Measurements from ENCODE around the gene CST6.
"Not testable (repeated sequence)": the region's sequence is repeated elsewhere in the genome, so short reads cannot be mapped to it uniquely, and the experiment has no call there.

The CST6 gene

DNA sequence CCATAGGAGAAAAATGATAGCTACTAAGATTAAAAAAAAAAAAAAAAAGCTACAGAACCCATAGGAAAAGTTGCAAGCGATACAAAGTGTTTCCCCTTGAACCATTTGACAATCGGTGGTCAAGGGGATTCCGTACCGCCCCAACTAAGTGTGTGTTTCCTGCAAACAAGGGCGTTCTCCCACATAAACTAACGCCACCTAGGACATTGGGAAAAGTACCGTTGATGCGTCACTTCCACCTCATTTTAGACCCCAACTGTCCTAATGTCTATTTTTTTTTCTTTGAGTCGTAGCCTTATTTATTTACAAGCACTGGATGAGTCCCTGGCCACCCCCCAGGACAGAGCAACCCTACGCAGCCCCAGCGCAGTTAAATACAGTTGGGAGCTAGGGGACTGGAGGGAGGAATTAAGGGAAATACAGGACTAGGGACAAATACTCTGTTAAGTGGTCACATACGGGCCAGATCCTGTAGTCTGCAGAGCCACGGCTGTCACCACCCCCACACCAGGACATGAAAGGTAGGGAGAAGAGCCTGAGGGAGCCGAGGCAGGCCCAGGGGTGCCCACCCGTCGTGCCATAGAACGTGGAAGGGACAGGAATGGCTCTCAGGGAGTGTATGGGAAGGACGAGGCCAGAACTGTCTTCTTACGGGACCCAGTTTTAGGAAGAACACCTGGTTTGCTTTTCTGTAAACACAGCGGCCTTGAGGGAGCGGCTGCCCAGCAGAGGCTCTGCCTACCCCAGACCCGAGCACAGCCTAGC lies 28.8 kb upstream of the CST6 start:
- in situ Hi-C loops (cut with MboI; ENCODE audit: low sequenced_read_pairs): loop anchor here (25.0 kb wide), 2 partner anchors 96 to 271 kb away; partner anchors contain the start of genes CCDC85B, CTSW, FIBP and KAT5

DNA sequence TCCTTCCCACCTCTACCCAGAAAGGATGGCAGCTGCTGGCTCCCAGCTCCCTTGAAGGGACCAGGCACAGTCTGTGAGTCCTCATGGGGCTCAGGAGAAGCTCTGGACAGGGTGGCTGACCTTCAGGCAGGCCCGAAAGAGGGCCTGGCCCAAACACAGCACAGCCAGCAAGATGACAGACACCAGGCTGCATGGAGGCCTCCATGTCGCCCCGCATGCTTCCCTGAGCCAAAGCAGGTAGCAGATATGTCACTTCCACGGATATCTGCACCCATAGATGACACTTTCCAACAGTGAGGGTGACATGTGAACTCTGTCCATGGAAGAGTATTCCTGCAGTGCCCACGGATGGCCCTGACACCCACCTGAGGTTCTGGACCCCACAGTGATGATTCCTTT lies 28.2 kb upstream of the CST6 start:
- in situ Hi-C loops (cut with MboI; ENCODE audit: low sequenced_read_pairs): loop anchor here (25.0 kb wide), 2 partner anchors 96 to 271 kb away; partner anchors contain the start of genes CCDC85B, CTSW, FIBP and KAT5

DNA sequence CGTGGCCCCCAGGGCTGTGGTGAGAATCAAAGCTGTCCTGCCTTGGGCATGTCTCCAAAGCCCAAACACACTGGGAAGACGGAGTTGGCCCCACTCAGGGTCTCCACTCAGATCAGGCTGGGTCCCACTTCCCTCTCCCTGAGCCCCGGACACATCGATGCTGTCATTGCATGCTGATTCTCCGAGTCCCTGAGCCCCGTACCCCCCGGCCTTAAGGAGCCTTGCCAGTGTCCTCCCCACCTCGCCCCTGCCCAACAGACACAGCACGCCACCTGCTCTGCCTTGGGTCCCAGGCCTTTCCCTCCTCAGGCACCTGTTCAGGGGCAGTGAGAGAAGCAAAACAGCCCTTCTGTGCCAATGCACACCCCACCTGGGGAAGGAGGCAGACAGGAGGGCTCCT lies 24.5 kb upstream of the CST6 start:
- in situ Hi-C loops (cut with MboI; ENCODE audit: low sequenced_read_pairs): loop anchor here (25.0 kb wide), 2 partner anchors 100 to 275 kb away; partner anchors contain the start of genes CCDC85B, CTSW, FIBP and KAT5

GRCh38 chr11:65988791-65989592 lies 22.8 kb upstream of the CST6 start:
- in situ Hi-C loops (cut with MboI; ENCODE audit: low sequenced_read_pairs): loop anchor here (25.0 kb wide), 2 partner anchors 102 to 277 kb away; partner anchors contain the start of genes CCDC85B, CTSW, FIBP and KAT5

DNA sequence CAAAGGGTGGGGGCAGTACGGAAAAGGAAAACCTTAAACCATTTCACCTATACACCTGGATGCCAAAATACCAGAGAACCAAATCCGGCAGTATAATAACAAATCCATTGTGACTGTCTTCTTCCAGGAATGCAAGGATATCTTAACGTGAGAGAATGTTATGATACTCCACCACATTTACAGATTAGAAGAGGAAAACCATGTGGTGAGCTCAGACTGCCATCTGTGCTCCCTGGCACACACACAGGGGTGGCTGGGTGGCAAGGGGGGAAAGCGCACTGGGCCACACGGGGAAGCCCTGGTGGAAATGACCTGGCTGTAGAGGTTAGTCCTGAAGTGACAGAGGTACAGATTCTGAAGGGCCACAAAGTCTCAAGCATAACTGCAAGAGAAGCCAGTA lies 19.8 kb upstream of the CST6 start:
- in situ Hi-C loops (cut with MboI; ENCODE audit: low sequenced_read_pairs): loop anchor here (25.0 kb wide), 2 partner anchors 105 to 280 kb away; partner anchors contain the start of genes CCDC85B, CTSW, FIBP and KAT5

GRCh38 chr11:65997286-65997685 lies 14.5 kb upstream of the CST6 start:
- in situ Hi-C loops (cut with MboI; ENCODE audit: low sequenced_read_pairs): loop anchor here (25.0 kb wide), 2 partner anchors 110 to 285 kb away; partner anchors contain the start of genes CCDC85B, CTSW, FIBP and KAT5

DNA sequence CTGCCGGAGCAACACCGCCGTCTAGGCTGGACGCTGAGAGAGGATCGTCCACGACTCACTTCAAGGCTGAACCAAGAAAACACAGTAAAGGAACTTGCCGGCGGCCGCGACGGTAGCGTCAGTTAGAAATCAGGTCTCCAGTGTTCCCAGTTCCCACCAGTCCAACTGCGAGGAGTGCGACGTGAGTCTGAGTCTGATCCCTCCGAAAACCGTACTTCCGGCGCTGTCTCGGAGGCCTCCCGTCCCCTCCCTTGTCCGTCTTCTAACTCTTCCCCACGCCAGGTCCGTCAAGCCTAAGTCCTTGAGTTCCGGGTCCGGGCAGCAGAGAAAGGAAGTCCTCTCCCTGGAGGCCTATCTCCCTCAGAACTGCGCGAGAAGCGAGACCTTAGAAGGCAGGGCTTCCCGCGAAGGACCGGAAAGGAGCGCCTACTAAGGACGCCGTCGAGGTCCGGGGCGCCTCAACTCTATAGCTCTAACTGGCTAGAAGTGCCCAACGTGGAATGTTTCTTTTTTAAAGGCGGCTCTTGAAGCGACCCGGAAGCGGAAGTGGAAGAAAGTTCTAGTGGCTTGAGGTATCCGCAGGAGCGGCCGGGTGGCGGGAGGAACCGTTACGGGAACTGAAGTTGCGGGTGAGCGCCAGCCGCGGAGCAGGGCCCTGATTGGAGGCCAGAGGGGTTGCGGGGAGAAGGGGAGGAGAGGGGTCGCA lies 9.7 kb upstream of the CST6 start, which contains the start of the genes BANF1 and EIF1AD:
BANF1 (plus strand) TSS at position 562 of the 706 bp plus-strand sequence. CDS start 748 bp downstream, outside the sequence.
EIF1AD (minus strand) TSS at position 216 of the 706 bp plus-strand sequence. CDS start 1,768 bp downstream, outside the sequence.
- in situ Hi-C loops (cut with MboI; ENCODE audit: low sequenced_read_pairs): no loop called here

- in situ Hi-C loops (cut with MboI; ENCODE audit: low sequenced_read_pairs): no loop called here
Observed at GRCh38 chr11:66002648-66003225, 9.1 kb upstream of the CST6 start.

DNA sequence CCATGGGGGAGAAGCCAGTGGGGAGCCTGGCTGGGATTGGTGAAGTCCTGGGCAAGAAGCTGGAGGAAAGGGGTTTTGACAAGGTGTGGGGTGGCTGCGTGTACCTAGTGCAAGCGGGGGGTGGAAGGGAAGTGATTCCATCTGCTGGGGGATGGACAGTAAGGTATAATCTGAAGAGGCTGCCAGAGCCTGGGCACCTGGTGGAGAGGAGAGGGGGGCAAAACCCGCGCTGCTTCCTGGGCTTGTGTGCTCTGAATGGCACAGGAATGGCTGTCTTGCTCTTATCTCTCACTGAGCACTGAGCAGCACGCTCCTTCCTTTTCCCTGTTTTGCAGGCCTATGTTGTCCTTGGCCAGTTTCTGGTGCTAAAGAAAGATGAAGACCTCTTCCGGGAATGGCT lies 8.5 kb upstream of the CST6 start:
- in situ Hi-C loops (cut with MboI; ENCODE audit: low sequenced_read_pairs): no loop called here

- in situ Hi-C loops (cut with MboI; ENCODE audit: low sequenced_read_pairs): no loop called here
Observed at GRCh38 chr11:66004186-66004585, 7.6 kb upstream of the CST6 start.

DNA sequence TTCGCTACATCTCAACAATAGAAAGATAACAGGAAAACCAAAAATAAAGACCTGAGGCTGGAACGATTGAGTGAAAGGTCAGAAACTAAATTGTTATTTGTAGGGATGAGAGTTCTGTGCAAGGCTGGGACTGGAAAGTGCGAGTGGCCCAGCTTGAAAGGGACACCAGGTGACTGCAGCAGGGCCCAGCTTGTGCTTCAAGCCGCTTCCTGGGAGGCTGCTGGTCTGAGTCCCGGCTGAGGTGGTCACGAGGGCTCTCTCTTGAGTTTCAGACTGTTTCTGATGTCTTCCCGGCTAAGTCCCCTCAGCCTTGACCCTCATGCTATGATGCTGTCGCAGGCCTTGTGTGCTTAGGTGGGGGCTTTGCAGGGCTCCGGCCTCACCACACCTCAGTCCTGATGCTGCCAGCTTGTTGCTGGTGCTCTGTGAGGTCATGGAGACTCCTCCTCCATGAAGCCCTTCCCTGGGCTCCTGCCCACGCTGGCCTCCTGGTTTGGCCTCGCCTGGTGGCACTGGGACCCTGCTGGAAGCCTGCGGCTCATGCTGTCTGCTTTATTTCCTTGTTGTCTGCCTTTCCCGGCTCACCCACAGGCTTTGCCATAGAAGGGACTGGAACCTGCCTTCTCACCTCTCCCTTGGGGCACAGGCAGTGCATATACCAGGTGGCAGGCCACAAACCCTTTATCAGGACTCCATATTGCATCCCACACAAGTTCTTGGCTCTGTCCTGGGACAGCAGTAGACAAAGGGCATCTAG lies 5.5 kb upstream of the CST6 start:
- in situ Hi-C loops (cut with MboI; ENCODE audit: low sequenced_read_pairs): no loop called here

GRCh38 chr11:66006891-66007176 lies 5.0 kb upstream of the CST6 start:
- in situ Hi-C loops (cut with MboI; ENCODE audit: low sequenced_read_pairs): no loop called here

DNA sequence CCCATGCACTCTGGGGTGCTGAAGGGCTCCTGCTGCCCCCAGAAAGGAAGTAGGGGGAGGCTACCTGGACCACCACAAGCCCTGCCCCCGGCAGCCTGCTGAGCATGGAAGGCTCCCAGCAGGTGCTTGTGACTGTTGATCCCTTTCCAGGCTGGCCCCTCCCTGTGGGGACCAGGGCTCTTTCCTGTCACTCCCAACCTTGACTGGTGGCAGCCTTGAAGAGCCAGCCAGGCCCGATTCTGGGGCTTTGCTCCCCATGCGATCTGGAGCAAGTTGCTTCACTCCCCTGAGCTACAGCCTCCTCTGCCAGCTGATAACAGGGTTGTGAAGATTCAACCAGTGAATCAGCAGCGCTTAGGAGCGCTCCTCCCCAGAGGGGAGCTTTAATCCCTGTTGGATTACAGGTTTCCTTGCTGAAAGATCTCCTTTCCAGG lies 4.6 kb upstream of the CST6 start:
- in situ Hi-C loops (cut with MboI; ENCODE audit: low sequenced_read_pairs): no loop called here

- in situ Hi-C loops (cut with MboI; ENCODE audit: low sequenced_read_pairs): no loop called here
Observed at GRCh38 chr11:66008095-66008467, 3.7 kb upstream of the CST6 start.

GRCh38 chr11:66008468-66009101 lies 3.2 kb upstream of the CST6 start:
- in situ Hi-C loops (cut with MboI; ENCODE audit: low sequenced_read_pairs): no loop called here

DNA sequence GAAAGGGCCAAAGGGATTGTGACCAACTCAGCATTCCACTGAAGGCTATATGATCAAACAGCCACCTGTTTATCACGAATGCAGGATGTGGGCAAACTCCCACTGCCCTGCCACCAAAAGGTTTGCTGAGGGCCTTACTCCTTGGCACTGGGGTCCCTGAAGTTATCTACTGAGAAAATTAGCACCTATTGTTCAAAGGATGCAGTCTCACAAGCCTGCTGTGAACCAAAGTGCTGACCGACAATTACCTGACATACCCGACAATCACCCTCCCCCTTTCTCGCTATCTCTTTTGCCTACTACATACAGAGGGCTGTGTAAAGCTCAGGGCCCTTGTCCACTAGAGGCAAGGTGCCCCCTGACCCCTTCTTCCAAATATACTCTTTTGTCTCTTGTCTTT lies 1.8 kb upstream of the CST6 start:
- in situ Hi-C loops (cut with MboI; ENCODE audit: low sequenced_read_pairs): not testable (repeated sequence)

DNA sequence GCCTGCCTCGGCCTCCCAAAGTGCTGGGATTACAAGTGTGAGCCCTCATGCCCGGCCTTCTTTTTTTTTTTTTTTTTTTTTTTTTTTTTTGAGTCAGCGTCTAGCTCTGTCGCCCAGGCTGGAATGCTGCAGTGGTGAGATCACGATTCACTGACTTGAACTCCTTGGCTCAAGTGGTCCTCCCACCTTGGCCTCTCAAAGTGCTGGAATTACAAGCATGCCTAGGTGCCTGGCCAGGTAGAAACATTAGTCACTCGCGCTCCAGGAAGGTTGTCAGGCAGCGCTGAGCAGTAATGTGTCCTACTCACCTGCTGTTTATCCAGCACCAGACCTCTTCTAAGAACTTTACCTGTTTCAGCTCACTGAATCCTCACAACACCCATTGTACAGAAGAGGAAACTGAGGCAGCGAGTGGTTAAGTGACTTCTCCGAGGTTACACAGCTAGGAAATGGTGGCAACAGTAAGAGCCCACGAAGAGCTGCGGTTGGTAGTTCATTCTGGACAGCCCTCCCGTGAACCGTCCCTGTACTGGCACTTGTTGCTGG lies 496 bp upstream of the CST6 start:
- in situ Hi-C loops (cut with MboI; ENCODE audit: low sequenced_read_pairs): no loop called here

GRCh38 chr11:66012371-66012945 lies 650 bp downstream of the CST6 start:
- in situ Hi-C loops (cut with MboI; ENCODE audit: low sequenced_read_pairs): no loop called here

Data from HL-60/S4 treated with phorbol 12-myristate 13-acetate at 8.2 ng/mL for 4 days and 3 days (cell line).